Adipocyte (in vitro differentiated cells): ENCODE measurements around the gene DYNLT1.
"Not testable (repeated sequence)": the region's sequence is repeated elsewhere in the genome, so short reads cannot be mapped to it uniquely, and the experiment has no call there.

Source experiments
- DNase-seq: peaks from one replicate; pipeline ENCODE4 v3.0.0-alpha.2; 2015; ENCODE audit warnings: low read depth
- H3K27me3 ChIP-seq: replicated peaks from 2 replicates; pipeline ENCODE4 v1.7.0; 2013; ENCODE audit warnings: mild to moderate bottlenecking, low read length, moderate library complexity; ENCODE audit not compliant: control insufficient read depth, insufficient read depth
- H3K36me3 ChIP-seq: 2 replicates; pipeline ENCODE4 v1.7.0; 2013; ENCODE audit warnings: low read length, mild to moderate bottlenecking, moderate library complexity; ENCODE audit not compliant: control insufficient read depth, insufficient read depth, severe bottlenecking
- H3K4me1 ChIP-seq: 2 replicates; pipeline ENCODE4 v1.7.0; 2013; ENCODE audit warnings: mild to moderate bottlenecking, low read length, moderate library complexity; ENCODE audit not compliant: control insufficient read depth, insufficient read depth
- H3K4me3 ChIP-seq: 2 replicates; pipeline ENCODE4 v1.7.0; 2013; ENCODE audit warnings: mild to moderate bottlenecking, low read length, moderate library complexity
- H3K9ac ChIP-seq: 2 replicates; pipeline ENCODE4 v1.7.0; 2013; ENCODE audit warnings: mild to moderate bottlenecking, low read length, moderate library complexity
- H3K9me3 ChIP-seq: 2 replicates; pipeline ENCODE4 v1.7.0; 2013; ENCODE audit warnings: mild to moderate bottlenecking, low read length, moderate library complexity; ENCODE audit not compliant: control insufficient read depth

Gene DYNLT1

GRCh38 chr6:158635427-158636073 lies 9.0 kb downstream of the DYNLT1 start:
- H3K36me3 ChIP-seq: peaks cover 65% of the 10 kb centered on the region
- H3K27me3 ChIP-seq: no peaks in the 10 kb centered on the region
- H3K4me3 ChIP-seq: no peak overlapping the region
- DNase-seq: no peak
- no peak overlapping the region for H3K9ac ChIP-seq
- peaks cover 32% of the 10 kb centered on the region for H3K4me1 ChIP-seq
- no peaks in the 10 kb centered on the region for H3K9me3 ChIP-seq

- H3K27me3 ChIP-seq: no peaks in the 10 kb centered on the region
- peaks cover 35% of the 10 kb centered on the region for H3K4me1 ChIP-seq
- H3K36me3 ChIP-seq: peaks cover 60% of the 10 kb centered on the region
- no peak overlapping the region for H3K9ac ChIP-seq
- H3K4me3 ChIP-seq: no peak overlapping the region
- no peak for DNase-seq
- no peaks in the 10 kb centered on the region for H3K9me3 ChIP-seq
Observed at GRCh38 chr6:158634695-158635426, 9.7 kb downstream of the DYNLT1 start.

GRCh38 chr6:158633127-158633526 lies 11.4 kb downstream of the DYNLT1 start:
- Histone ChIP-seq H3K9me3 (no peaks in the 10 kb centered on the region), H3K4me3 (no peak overlapping the region), H3K36me3 (peaks cover 60% of the 10 kb centered on the region), H3K4me1 (peaks cover 32% of the 10 kb centered on the region), H3K9ac (no peak overlapping the region), H3K27me3 (no peaks in the 10 kb centered on the region)
- no peak for DNase-seq

- not testable (repeated sequence) for H3K27me3 ChIP-seq, DNase-seq, H3K9ac ChIP-seq, H3K9me3 ChIP-seq, H3K4me3 ChIP-seq
- H3K36me3 ChIP-seq: peaks cover 61% of the 10 kb centered on the region
- peaks cover 32% of the 10 kb centered on the region for H3K4me1 ChIP-seq
Observed at GRCh38 chr6:158632538-158633119, 11.9 kb downstream of the DYNLT1 start.

GRCh38 chr6:158631678-158632537 lies 12.6 kb downstream of the DYNLT1 start:
- Histone ChIP-seq H3K9me3 (no peaks in the 10 kb centered on the region), H3K27me3 (no peaks in the 10 kb centered on the region), H3K4me1 (peaks cover 32% of the 10 kb centered on the region), H3K4me3 (peak overlapping the region; percentile 64), H3K9ac (peak overlapping the region; percentile 70), H3K36me3 (peaks cover 61% of the 10 kb centered on the region)
- peak; percentile 30 for DNase-seq

GRCh38 chr6:158630938-158631616 lies 13.5 kb downstream of the DYNLT1 start:
- Histone ChIP-seq H3K4me3 (peak overlapping the region; percentile 64), H3K4me1 (peaks cover 32% of the 10 kb centered on the region), H3K36me3 (peaks cover 62% of the 10 kb centered on the region), H3K9ac (peak overlapping the region; percentile 70), H3K27me3 (no peaks in the 10 kb centered on the region), H3K9me3 (no peaks in the 10 kb centered on the region)
- DNase-seq: no peak

- Histone ChIP-seq H3K36me3 (peaks cover 59% of the 10 kb centered on the region), H3K4me3 (no peak overlapping the region), H3K9me3 (no peaks in the 10 kb centered on the region), H3K9ac (no peak overlapping the region), H3K4me1 (peaks cover 30% of the 10 kb centered on the region), H3K27me3 (no peaks in the 10 kb centered on the region)
- no peak for DNase-seq
Observed at GRCh38 chr6:158629367-158630221, 14.9 kb downstream of the DYNLT1 start.

GRCh38 chr6:158628542-158628941 lies 16.0 kb downstream of the DYNLT1 start:
- no peak for DNase-seq
- H3K4me3 ChIP-seq: no peak overlapping the region
- H3K9ac ChIP-seq: no peak overlapping the region
- peaks cover 55% of the 10 kb centered on the region for H3K36me3 ChIP-seq
- no peaks in the 10 kb centered on the region for H3K27me3 ChIP-seq
- peaks cover 24% of the 10 kb centered on the region for H3K4me1 ChIP-seq
- H3K9me3 ChIP-seq: no peaks in the 10 kb centered on the region

- peaks cover 49% of the 10 kb centered on the region for H3K36me3 ChIP-seq
- peaks cover 24% of the 10 kb centered on the region for H3K4me1 ChIP-seq
- no peak overlapping the region for H3K9ac ChIP-seq
- no peak overlapping the region for H3K4me3 ChIP-seq
- H3K9me3 ChIP-seq: no peaks in the 10 kb centered on the region
- no peak for DNase-seq
- H3K27me3 ChIP-seq: no peaks in the 10 kb centered on the region
Observed at GRCh38 chr6:158627940-158628211, 16.7 kb downstream of the DYNLT1 start.

- Histone ChIP-seq H3K36me3 (peaks cover 54% of the 10 kb centered on the region), H3K27me3 (no peaks in the 10 kb centered on the region), H3K4me3 (no peak overlapping the region), H3K9ac (no peak overlapping the region), H3K9me3 (no peaks in the 10 kb centered on the region), H3K4me1 (peaks cover 22% of the 10 kb centered on the region)
- DNase-seq: no peak
Observed at GRCh38 chr6:158627168-158627939, 17.2 kb downstream of the DYNLT1 start.
